Measurements from ENCODE around the gene SMYD3. TPM values are rescaled to one million over a fixed set of nuclear protein-coding genes. Genes with fewer than 3 reads are reported as not detected.
A peak's percentile ranks its signal among the peaks of the same experiment; 100 is the strongest.

Gene SMYD3
- total and polyA plus RNA-seq, 9 of the 15 experiments (the other 6 are each of a cell fraction or from before 2014, with no cell fraction given): 128 to 440 (median 197) TPM

DNA sequence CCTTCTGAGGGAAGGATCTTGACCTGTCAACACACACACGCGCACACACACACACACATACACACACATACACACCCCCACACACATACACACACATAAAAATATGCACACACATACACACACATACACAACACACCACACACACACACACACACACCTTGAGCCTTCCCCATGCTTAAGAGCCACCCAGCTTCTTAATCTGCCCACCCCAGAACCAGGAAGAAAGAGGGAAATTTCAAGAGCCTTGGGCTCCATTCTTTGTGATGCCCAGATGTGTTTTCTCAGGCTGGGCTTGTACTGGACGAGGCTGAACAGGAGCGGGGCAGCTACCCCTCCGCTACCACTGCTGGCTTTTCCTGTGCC lies 708.7 kb downstream of the SMYD3 start:
- DNase-seq (ENCODE audit: extremely low read depth in 1 of 4, low spot score in 3 of 4) (no peak), FAIRE-seq (no peak), ATAC-seq (peak; percentile 29)
- Histone ChIP-seq H3K9ac (ENCODE audit: insufficient read depth in 1 of 2, low read depth in 2 of 2, low read length in 2 of 2) (no peak overlapping the region), H2AFZ (ENCODE audit: low read depth, low read length) (no peak overlapping the region), H3K9me1 (ENCODE audit: control insufficient read depth, insufficient read depth, low read length) (peaks cover 7% of the 10 kb centered on the region), H3K27ac (ENCODE audit: extremely low read depth, low read depth, low read length) (no peak overlapping the region), H3K4me1 (replicated peaks in 1 of 2; ENCODE audit: control insufficient read depth in 2 of 2, insufficient read depth in 2 of 2, low read length in 2 of 2) (0 out of 5 replicates have a peak, but pooled peaks cover 0 to 3% of the 10 kb centered on the region in 2 experiments), H3K4me3 (no peak overlapping the region), H3K4me2 (ENCODE audit: insufficient read depth, low read length) (no peak overlapping the region), H4K20me1 (replicated peaks; ENCODE audit: control insufficient read depth, insufficient read depth, low read length) (0 out of 2 replicates have a peak, but pooled peaks cover 3% of the 10 kb centered on the region), H3K9me3 (replicated peaks; ENCODE audit: control insufficient read depth, insufficient read depth, low read depth, low read length) (no peaks in the 10 kb centered on the region), H3K79me2 (ENCODE audit: control insufficient read depth, insufficient read depth, low read length) (no peaks in the 10 kb centered on the region), H3K36me3 (ENCODE audit: control insufficient read depth, insufficient read depth, low read length) (peaks cover 37% of the 10 kb centered on the region; the same call in 1 of the 3 replicates), H3K27me3 (ENCODE audit: control insufficient read depth in 2 of 2, insufficient read depth in 2 of 2, low read length in 2 of 2) (no peaks in the 10 kb centered on the region)
- WGBS (ENCODE audit: insufficient coverage, low coverage, missing lambda C conversion rate): 60% methylated on average over 5 of the region's 5 CpGs
- TF ChIP-seq HDAC1 (IDR thresholded peaks at IDR 0.05) (no peak), RBM22 (IDR thresholded peaks at IDR 0.05; ENCODE audit: low read depth, low read length, poor library complexity, severe bottlenecking) (peak; percentile 78), SUPT5H (IDR thresholded peaks at IDR 0.05) (peak; percentile 42; the same call in 1 of the 2 replicates)
- TF ChIP-seq, protein P1, sequence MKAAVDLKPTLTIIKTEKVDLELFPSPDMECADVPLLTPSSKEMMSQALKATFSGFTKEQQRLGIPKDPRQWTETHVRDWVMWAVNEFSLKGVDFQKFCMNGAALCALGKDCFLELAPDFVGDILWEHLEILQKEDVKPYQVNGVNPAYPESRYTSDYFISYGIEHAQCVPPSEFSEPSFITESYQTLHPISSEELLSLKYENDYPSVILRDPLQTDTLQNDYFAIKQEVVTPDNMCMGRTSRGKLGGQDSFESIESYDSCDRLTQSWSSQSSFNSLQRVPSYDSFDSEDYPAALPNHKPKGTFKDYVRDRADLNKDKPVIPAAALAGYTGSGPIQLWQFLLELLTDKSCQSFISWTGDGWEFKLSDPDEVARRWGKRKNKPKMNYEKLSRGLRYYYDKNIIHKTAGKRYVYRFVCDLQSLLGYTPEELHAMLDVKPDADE (conservative IDR thresholded peaks at IDR 0.05; ENCODE audit: control insufficient read depth, low read depth, low read length): 0 out of 2 replicates have a peak, but pooled peaks have one; percentile 29
- TF ChIP-seq, protein P2, sequence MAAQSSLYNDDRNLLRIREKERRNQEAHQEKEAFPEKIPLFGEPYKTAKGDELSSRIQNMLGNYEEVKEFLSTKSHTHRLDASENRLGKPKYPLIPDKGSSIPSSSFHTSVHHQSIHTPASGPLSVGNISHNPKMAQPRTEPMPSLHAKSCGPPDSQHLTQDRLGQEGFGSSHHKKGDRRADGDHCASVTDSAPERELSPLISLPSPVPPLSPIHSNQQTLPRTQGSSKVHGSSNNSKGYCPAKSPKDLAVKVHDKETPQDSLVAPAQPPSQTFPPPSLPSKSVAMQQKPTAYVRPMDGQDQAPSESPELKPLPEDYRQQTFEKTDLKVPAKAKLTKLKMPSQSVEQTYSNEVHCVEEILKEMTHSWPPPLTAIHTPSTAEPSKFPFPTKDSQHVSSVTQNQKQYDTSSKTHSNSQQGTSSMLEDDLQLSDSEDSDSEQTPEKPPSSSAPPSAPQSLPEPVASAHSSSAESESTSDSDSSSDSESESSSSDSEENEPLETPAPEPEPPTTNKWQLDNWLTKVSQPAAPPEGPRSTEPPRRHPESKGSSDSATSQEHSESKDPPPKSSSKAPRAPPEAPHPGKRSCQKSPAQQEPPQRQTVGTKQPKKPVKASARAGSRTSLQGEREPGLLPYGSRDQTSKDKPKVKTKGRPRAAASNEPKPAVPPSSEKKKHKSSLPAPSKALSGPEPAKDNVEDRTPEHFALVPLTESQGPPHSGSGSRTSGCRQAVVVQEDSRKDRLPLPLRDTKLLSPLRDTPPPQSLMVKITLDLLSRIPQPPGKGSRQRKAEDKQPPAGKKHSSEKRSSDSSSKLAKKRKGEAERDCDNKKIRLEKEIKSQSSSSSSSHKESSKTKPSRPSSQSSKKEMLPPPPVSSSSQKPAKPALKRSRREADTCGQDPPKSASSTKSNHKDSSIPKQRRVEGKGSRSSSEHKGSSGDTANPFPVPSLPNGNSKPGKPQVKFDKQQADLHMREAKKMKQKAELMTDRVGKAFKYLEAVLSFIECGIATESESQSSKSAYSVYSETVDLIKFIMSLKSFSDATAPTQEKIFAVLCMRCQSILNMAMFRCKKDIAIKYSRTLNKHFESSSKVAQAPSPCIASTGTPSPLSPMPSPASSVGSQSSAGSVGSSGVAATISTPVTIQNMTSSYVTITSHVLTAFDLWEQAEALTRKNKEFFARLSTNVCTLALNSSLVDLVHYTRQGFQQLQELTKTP (IDR thresholded peaks at IDR 0.05; ENCODE audit: low read depth in 1 of 2, partially characterized antibody in 2 of 2): no peak
- BruUV-seq (replicated peaks): no TSS peak
- in situ Hi-C loops (cut with MboI) (no loop called here), intact Hi-C loops (cut with micrococcal nuclease) (no loop called here)
- ChIA-PET CTCF (ENCODE audit: low intra/inter-chr PET ratio) (interaction anchor here (0.6 kb wide), 1 partner anchor 189 kb away, joined by 4 read pairs; no protein-coding TSS in a partner anchor), POLR2A (interaction anchor here (0.6 to 1.8 kb wide), 2 partner anchors 9 to 10 kb away, joined by 3 to 5 read pairs; no protein-coding TSS in a partner anchor)

All from K562 (cell line).